OCI-M1 (cell line): Measurements from ENCODE around the gene C1orf35.

Experiments
- DNase-seq: peaks from one replicate; lab custom pipeline; 2025; lab: John Stamatoyannopoulos, UW

Gene C1orf35

GRCh38 chr1:228063251-228064191 is 39.6 kb downstream of the C1orf35 start:
- no peak for DNase-seq

GRCh38 chr1:228062812-228063211 is 40.3 kb downstream of the C1orf35 start:
- no peak for DNase-seq

GRCh38 chr1:228062085-228062791 is 40.9 kb downstream of the C1orf35 start:
- no peak for DNase-seq

GRCh38 chr1:228061411-228062084 is 41.6 kb downstream of the C1orf35 start:
- DNase-seq: no peak

GRCh38 chr1:228060458-228061190 is 42.5 kb downstream of the C1orf35 start:
- no peak for DNase-seq

- no peak for DNase-seq
These were observed 43.3 kb downstream of the C1orf35 start for GRCh38 chr1:228059634-228060457.

- no peak for DNase-seq
These were observed 44.0 kb downstream of the C1orf35 start for GRCh38 chr1:228058949-228059633.

GRCh38 chr1:228058172-228058948 is 44.8 kb downstream of the C1orf35 start:
- DNase-seq: no peak
